HG02610 (cell line): ENCODE results near the gene NCS1.
"Not testable (repeated sequence)": the region's sequence is repeated elsewhere in the genome, so short reads cannot be mapped to it uniquely, and the experiment has no call there.

Source experiments
- ATAC-seq: cut with Tn5 transposase; IDR thresholded peaks from one replicate; pipeline ENCODE4 v1.9.1; 2021; ENCODE audit warnings: mild to moderate bottlenecking, moderate library complexity; ENCODE audit not compliant: unreplicated experiment

The NCS1 gene

GRCh38 chr9:130235558-130236435 lies 63.6 kb downstream of the NCS1 start:
- no peak for ATAC-seq

GRCh38 chr9:130236436-130236985 lies 64.3 kb downstream of the NCS1 start:
- ATAC-seq: no peak

- no peak for ATAC-seq
These were observed 64.9 kb downstream of the NCS1 start for GRCh38 chr9:130237076-130237475.

- no peak for ATAC-seq
These were observed 65.7 kb downstream of the NCS1 start for GRCh38 chr9:130237763-130238524.

GRCh38 chr9:130239363-130239695 lies 67.1 kb downstream of the NCS1 start:
- ATAC-seq: no peak

- peak; percentile 81 for ATAC-seq
These were observed 67.6 kb downstream of the NCS1 start for GRCh38 chr9:130239741-130240241.

GRCh38 chr9:130240410-130241197 lies 68.4 kb downstream of the NCS1 start:
- ATAC-seq: peak; percentile 47

GRCh38 chr9:130241198-130241535 lies 69.0 kb downstream of the NCS1 start:
- ATAC-seq: no peak

- no peak for ATAC-seq
These were observed 70.2 kb downstream of the NCS1 start for GRCh38 chr9:130242270-130243014.

- ATAC-seq: no peak
These were observed 71.0 kb downstream of the NCS1 start for GRCh38 chr9:130243015-130243881.

- ATAC-seq: no peak
These were observed 71.6 kb downstream of the NCS1 start for GRCh38 chr9:130243882-130244170.

- ATAC-seq: no peak
These were observed 72.5 kb downstream of the NCS1 start for GRCh38 chr9:130244548-130245165.

GRCh38 chr9:130245474-130245873 lies 73.3 kb downstream of the NCS1 start:
- ATAC-seq: no peak

GRCh38 chr9:130246126-130246525 lies 73.9 kb downstream of the NCS1 start:
- ATAC-seq: no peak

- ATAC-seq: no peak
These were observed 82.8 kb downstream of the NCS1 start for GRCh38 chr9:130254747-130255630.

- no peak for ATAC-seq
These were observed 83.5 kb downstream of the NCS1 start for GRCh38 chr9:130255631-130256134.

GRCh38 chr9:130256644-130257043 lies 84.4 kb downstream of the NCS1 start:
- ATAC-seq: no peak

GRCh38 chr9:130258137-130258536 lies 85.9 kb downstream of the NCS1 start:
- ATAC-seq: not testable (repeated sequence)
